Measurements from ENCODE around the gene DNASE1L1. TPM values are rescaled to one million over a fixed set of nuclear protein-coding genes. Genes with fewer than 3 reads are reported as not detected.

The DNASE1L1 gene
- total and polyA plus RNA-seq, 2 donors (not counting 1 experiment from before 2014, with no cell fraction given): 24.6 to 49.2 TPM

DNA sequence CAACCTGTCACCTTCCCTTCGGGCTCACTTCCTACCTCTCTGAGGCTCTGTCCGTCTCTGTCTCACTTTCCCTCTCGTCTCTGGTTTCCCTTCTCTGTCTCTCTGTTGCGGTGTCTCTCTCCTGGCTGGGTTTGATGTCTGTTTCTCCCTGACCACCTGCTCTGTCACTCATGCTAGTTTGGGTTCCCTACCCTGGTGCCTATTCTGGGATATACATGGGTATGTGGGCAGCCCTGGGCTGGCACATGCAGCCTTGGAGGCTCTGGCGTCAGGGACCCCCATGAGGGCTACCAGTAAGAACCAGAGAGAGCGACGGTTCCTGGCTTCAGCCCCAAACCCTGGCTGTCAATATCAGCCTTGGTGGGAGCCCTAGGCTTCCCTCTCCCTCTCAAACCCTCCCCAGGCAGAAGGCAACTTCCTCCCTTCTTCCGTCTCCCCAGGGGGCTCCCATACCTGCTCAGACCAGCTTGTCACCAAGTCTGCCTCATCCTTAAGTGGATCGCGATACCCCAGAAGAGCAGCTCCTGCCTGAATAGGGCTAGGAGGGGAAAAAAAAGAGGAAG is 314 bp downstream of the DNASE1L1 start:
- intact Hi-C loops (cut with micrococcal nuclease): no loop called here
- ChIA-PET POLR2A (interaction anchor here (0.8 to 4.5 kb wide), 3 partner anchors 10 to 139 kb away, joined by 3 to 31 read pairs (median 3); partner anchors contain the start of genes IKBKG and RPL10), CTCF (interaction anchor here (0.6 to 2.4 kb wide), 3 partner anchors 9 to 604 kb away, joined by 3 to 7 read pairs (median 3); partner anchors contain the start of gene RPL10)
- WGBS (ENCODE audit: insufficient coverage): 40% methylated on average over 2 of the region's 10 CpGs
- Mint-ChIP-seq H3K9me3 (ENCODE audit: insufficient read depth) (no peaks in the 10 kb centered on the region), H3K27ac (peak overlapping the region; percentile 88), H3K27me3 (no peaks in the 10 kb centered on the region), H3K4me1 (peaks cover 31% of the 10 kb centered on the region), H3K4me3 (peak overlapping the region; percentile 79)
- Histone ChIP-seq H3K9ac (ENCODE audit: low read length) (peak overlapping the region; percentile 37), H3K4me3 (ENCODE audit: control extremely low read depth in 1 of 5, extremely low read depth in 1 of 5, insufficient read depth in 1 of 5, low read depth in 2 of 5, low read length in 4 of 5) (peak overlapping the region; percentile 28 to 45 (median 36)), H4K20me1 (ENCODE audit: control insufficient read depth, insufficient read depth, low read length, poor library complexity, severe bottlenecking) (no peaks in the 10 kb centered on the region), H3K27ac (ENCODE audit: low read length in 2 of 2) (peak overlapping the region; percentile 69), H2AFZ (ENCODE audit: insufficient read depth, low read depth, low read length, poor library complexity, severe bottlenecking) (peak overlapping the region; percentile 60), H3K9me3 (ENCODE audit: control extremely low read depth in 1 of 3, control insufficient read depth in 2 of 3, insufficient read depth in 1 of 3, low read length in 2 of 3) (no peaks in the 10 kb centered on the region), H3K79me2 (ENCODE audit: control insufficient read depth, insufficient read depth, low read length) (no peaks in the 10 kb centered on the region), H3K4me1 (ENCODE audit: control insufficient read depth in 2 of 2, insufficient read depth in 2 of 2, low read length in 2 of 2) (peaks cover 8 to 38% of the 10 kb centered on the region in 2 donors), H3K4me2 (replicated peaks; ENCODE audit: low read depth, low read length, poor library complexity, severe bottlenecking) (peak overlapping the region; percentile 77), H3K27me3 (replicated peaks in 1 of 4; ENCODE audit: control extremely low read depth in 1 of 4, control insufficient read depth in 3 of 4, insufficient read depth in 4 of 4, low read length in 3 of 4) (no peaks in the 10 kb centered on the region), H3K36me3 (replicated peaks in 1 of 2; ENCODE audit: control extremely low read depth in 1 of 2, control insufficient read depth in 1 of 2, extremely low read depth in 1 of 2, insufficient read depth in 2 of 2, low read length in 1 of 2) (peaks cover 0 to under 1% of the 10 kb centered on the region in 2 experiments)
- TF ChIP-seq EZH2 (IDR thresholded peaks at IDR 0.05; ENCODE audit: borderline replicate concordance, insufficient read depth, low read depth, low read length, poor library complexity, severe bottlenecking) (no peak), CTCF (IDR thresholded peaks at IDR 0.05) (no peak)
- ATAC-seq (ENCODE audit: low read depth) (peak; percentile 3), DNase-seq (no peak)

- intact Hi-C loops (cut with micrococcal nuclease): no loop called here
- H3K4me3 Mint-ChIP-seq: no peak overlapping the region
- WGBS (ENCODE audit: insufficient coverage): 96% methylated on average over 11 of the region's 16 CpGs
Observed at GRCh38 chrX:154404625-154405192, 4.3 kb downstream of the DNASE1L1 start.

More at GRCh38 chrX:154404625-154405192, 4.3 kb downstream of the DNASE1L1 start:
- Mint-ChIP-seq H3K4me1 (peaks cover 19% of the 10 kb centered on the region), H3K9me3 (ENCODE audit: insufficient read depth) (no peaks in the 10 kb centered on the region), H3K27ac (no peak overlapping the region), H3K27me3 (no peaks in the 10 kb centered on the region)
- H4K20me1 ChIP-seq (ENCODE audit: control insufficient read depth, insufficient read depth, low read length, poor library complexity, severe bottlenecking): peaks cover 17% of the 10 kb centered on the region
- no peak overlapping the region for H3K4me3 ChIP-seq (ENCODE audit: control extremely low read depth in 1 of 5, extremely low read depth in 1 of 5, insufficient read depth in 1 of 5, low read depth in 2 of 5, low read length in 4 of 5)
- H3K4me2 ChIP-seq (replicated peaks; ENCODE audit: low read depth, low read length, poor library complexity, severe bottlenecking): no peak overlapping the region
- H3K9ac ChIP-seq (ENCODE audit: low read length): no peak overlapping the region
- TF ChIP-seq EZH2 (IDR thresholded peaks at IDR 0.05; ENCODE audit: borderline replicate concordance, insufficient read depth, low read depth, low read length, poor library complexity, severe bottlenecking) (no peak), CTCF (IDR thresholded peaks at IDR 0.05) (no peak)
- no peak overlapping the region for H3K27ac ChIP-seq (ENCODE audit: low read length in 2 of 2)
- no peak for DNase-seq
- H3K79me2 ChIP-seq (ENCODE audit: control insufficient read depth, insufficient read depth, low read length): no peaks in the 10 kb centered on the region
- no peaks in the 10 kb centered on the region for H3K9me3 ChIP-seq (ENCODE audit: control extremely low read depth in 1 of 3, control insufficient read depth in 2 of 3, insufficient read depth in 1 of 3, low read length in 2 of 3)
- peaks cover 0 to 16% of the 10 kb centered on the region in 2 experiments for H3K36me3 ChIP-seq (replicated peaks in 1 of 2; ENCODE audit: control extremely low read depth in 1 of 2, control insufficient read depth in 1 of 2, extremely low read depth in 1 of 2, insufficient read depth in 2 of 2, low read length in 1 of 2)
- ChIA-PET POLR2A (no interaction called here), CTCF (no interaction called here)
- H3K4me1 ChIP-seq (ENCODE audit: control insufficient read depth in 2 of 2, insufficient read depth in 2 of 2, low read length in 2 of 2): peaks cover 9 to 19% of the 10 kb centered on the region in 2 donors
- H2AFZ ChIP-seq (ENCODE audit: insufficient read depth, low read depth, low read length, poor library complexity, severe bottlenecking): no peak overlapping the region
- no peak for ATAC-seq (ENCODE audit: low read depth)
- H3K27me3 ChIP-seq (replicated peaks in 1 of 4; ENCODE audit: control extremely low read depth in 1 of 4, control insufficient read depth in 3 of 4, insufficient read depth in 4 of 4, low read length in 3 of 4): no peaks in the 10 kb centered on the region

Measured in B cell (primary cell).